K562 (cell line): ENCODE data around the gene OTULIN. TPM values are rescaled to one million over a fixed set of nuclear protein-coding genes. Genes with fewer than 3 reads are reported as not detected.
A peak's percentile ranks its signal among the peaks of the same experiment; 100 is the strongest.

Experiments used
- CTBP1 ChIP-seq: fragments of 450-650 bp; IDR thresholded peaks from 2 replicates; pipeline ENCODE4 v1.6.1; 2016; ENCODE audit warnings: borderline replicate concordance
- ELF1 ChIP-seq: fragments of 200-800 bp; sonication (Bioruptor generic); IDR thresholded peaks from 2 replicates; pipeline ENCODE4 v1.6.1; 2016; ENCODE audit warnings: missing genetic modification characterization, missing compliant biosample characterization
- GATAD2B ChIP-seq: fragments of 450-650 bp; IDR thresholded peaks from 2 replicates; pipeline ENCODE4 v1.6.1; 2017; ENCODE audit warnings: mild to moderate bottlenecking, borderline replicate concordance
- PRMT5 ChIP-seq: sonication (generic); formaldehyde crosslinking; IDR thresholded peaks from 2 replicates; pipeline ENCODE4 v1.5.0; 2020; ENCODE audit warnings: missing genetic modification reagents
- RB1 ChIP-seq: fragments of 450-650 bp; IDR thresholded peaks from 2 replicates; pipeline ENCODE4 v1.6.1; 2017; ENCODE audit warnings: low read depth, mild to moderate bottlenecking
- RBM25 ChIP-seq: fragments of 200-400 bp; formaldehyde crosslinking; IDR thresholded peaks from 2 replicates; pipeline ENCODE4 v1.6.1; 2018; ENCODE audit warnings: low read length, low read depth, moderate library complexity; ENCODE audit not compliant: severe bottlenecking
- RFX5 ChIP-seq: IDR thresholded peaks from 2 replicates; pipeline ENCODE4 v1.6.1; 2011; ENCODE audit warnings: low read depth, mild to moderate bottlenecking, improper control_type of control experiment, low read length
- ZNF3 ChIP-seq: fragments of 250-450 bp; sonication (Bioruptor Pico); IDR thresholded peaks from 2 replicates; pipeline ENCODE4 v1.5.0; 2021; ENCODE audit warnings: mild to moderate bottlenecking, moderate library complexity
- polyA plus RNA-seq, 8 experiments: library from polyadenylated mRNA; depleted of rRNA in 4 of 8; stranded (reverse) in 5 of 8; unstranded in 3 of 8; fragments of >200 nt; fragmentation: Nextera tagmentation in 2 of 8; fragmentation: Illumina TruSeq in 1 of 8; extraction: Ambion mirVana in 2 of 8; extraction: Trizol in 1 of 8; gene quantifications; 2 replicates each; pipeline versions ENCODE4 v1.2.1 to v1.2.3, GENCODE V29; 2011 to 2014; ENCODE audit warnings: inconsistent platforms in 1 of 8, missing spikeins in 1 of 8
- total RNA-seq, 7 experiments: library from RNA; depleted of rRNA in 6 of 7; stranded (reverse); fragments of >200 nt in 6 of 7; fragmentation: Illumina TruSeq in 2 of 7; extraction: Trizol in 2 of 7; gene quantifications; 2 replicates each; pipeline versions ENCODE4 v1.2.1 to v1.2.3, GENCODE V29; 2011 to 2021; ENCODE audit warnings: low replicate concordance in 1 of 7
- TF ChIP-seq, protein P1 (sequence below): IDR thresholded peaks from 2 replicates; pipeline ENCODE4 v1.6.1; 2016; ENCODE audit warnings: missing genetic modification characterization, missing compliant biosample characterization
- TF ChIP-seq, protein P2 (sequence below): fragments of 450-650 bp; formaldehyde crosslinking; IDR thresholded peaks from 2 replicates; pipeline ENCODE4 v1.4.0; 2022; ENCODE audit warnings: mild to moderate bottlenecking, moderate library complexity
- TF ChIP-seq, protein P3 (sequence below): fragments of 200-800 bp; sonication (Bioruptor generic); IDR thresholded peaks from 2 replicates; pipeline ENCODE4 v1.6.1; 2017; ENCODE audit warnings: missing genetic modification characterization, missing compliant biosample characterization
- TF ChIP-seq, protein P4 (sequence below): fragments of 450-650 bp; IDR thresholded peaks from 2 replicates; pipeline ENCODE4 v1.6.1; 2016; ENCODE audit warnings: mild to moderate bottlenecking, moderate library complexity

OTULIN gene
- total and polyA plus RNA-seq, 9 of the 15 experiments (the other 6 are each of a cell fraction or from before 2014, with no cell fraction given): 3.3 to 33.6 (median 20.1) TPM

DNA sequence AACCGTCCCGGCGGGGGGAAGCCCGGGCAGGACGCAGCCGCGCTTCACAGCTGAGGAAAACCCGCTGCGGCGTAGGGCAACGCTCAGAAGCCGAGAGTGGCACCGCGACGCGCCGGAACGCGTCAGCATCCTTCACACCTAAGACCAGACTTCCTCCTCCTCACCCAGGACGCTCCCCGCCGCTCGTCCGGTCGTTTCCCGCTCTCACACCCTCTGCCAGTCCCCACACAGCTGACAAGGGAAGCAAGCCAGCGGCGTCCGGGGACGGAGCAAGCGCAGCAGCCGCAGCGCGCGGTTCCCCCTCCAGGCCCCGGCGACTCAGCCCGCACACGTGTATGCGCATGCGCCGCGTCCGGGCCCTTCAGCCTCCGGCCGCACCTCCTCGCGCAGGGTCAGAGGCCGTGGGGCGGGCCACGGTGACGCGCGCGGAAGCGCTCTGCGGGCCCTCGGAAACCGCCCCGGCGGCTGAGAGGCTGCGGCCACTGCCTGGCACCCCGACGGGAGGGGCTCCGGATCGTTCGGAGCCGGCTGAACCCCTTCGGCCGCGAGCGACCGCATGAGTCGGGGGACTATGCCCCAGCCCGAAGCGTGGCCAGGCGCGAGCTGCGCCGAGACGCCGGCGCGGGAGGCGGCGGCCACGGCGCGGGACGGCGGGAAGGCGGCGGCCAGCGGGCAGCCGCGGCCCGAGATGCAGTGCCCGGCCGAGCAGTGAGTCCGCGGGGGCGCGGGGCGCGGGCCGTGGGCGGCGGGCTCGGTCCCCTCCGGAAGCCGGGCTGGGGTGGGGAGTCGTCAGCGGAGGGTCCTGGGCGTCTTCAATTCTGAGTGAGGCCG, at the start of gene OTULIN (continued):
- TF ChIP-seq, protein P1, sequence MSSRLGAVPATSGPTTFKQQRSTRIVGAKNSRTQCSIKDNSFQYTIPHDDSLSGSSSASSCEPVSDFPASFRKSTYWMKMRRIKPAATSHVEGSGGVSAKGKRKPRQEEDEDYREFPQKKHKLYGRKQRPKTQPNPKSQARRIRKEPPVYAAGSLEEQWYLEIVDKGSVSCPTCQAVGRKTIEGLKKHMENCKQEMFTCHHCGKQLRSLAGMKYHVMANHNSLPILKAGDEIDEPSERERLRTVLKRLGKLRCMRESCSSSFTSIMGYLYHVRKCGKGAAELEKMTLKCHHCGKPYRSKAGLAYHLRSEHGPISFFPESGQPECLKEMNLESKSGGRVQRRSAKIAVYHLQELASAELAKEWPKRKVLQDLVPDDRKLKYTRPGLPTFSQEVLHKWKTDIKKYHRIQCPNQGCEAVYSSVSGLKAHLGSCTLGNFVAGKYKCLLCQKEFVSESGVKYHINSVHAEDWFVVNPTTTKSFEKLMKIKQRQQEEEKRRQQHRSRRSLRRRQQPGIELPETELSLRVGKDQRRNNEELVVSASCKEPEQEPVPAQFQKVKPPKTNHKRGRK (tag): no peak
- no peak for TF ChIP-seq RFX5
- TF ChIP-seq, protein P2, sequence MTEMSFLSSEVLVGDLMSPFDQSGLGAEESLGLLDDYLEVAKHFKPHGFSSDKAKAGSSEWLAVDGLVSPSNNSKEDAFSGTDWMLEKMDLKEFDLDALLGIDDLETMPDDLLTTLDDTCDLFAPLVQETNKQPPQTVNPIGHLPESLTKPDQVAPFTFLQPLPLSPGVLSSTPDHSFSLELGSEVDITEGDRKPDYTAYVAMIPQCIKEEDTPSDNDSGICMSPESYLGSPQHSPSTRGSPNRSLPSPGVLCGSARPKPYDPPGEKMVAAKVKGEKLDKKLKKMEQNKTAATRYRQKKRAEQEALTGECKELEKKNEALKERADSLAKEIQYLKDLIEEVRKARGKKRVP (CRISPR knock-in tag): no peak
- no peak for TF ChIP-seq PRMT5 (CRISPR knock-in tag)
- TF ChIP-seq RBM25: no peak
- TF ChIP-seq, protein P3, sequence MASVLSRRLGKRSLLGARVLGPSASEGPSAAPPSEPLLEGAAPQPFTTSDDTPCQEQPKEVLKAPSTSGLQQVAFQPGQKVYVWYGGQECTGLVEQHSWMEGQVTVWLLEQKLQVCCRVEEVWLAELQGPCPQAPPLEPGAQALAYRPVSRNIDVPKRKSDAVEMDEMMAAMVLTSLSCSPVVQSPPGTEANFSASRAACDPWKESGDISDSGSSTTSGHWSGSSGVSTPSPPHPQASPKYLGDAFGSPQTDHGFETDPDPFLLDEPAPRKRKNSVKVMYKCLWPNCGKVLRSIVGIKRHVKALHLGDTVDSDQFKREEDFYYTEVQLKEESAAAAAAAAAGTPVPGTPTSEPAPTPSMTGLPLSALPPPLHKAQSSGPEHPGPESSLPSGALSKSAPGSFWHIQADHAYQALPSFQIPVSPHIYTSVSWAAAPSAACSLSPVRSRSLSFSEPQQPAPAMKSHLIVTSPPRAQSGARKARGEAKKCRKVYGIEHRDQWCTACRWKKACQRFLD: no peak; the same call in 1 of the 2 replicates
- peak; percentile 93 for TF ChIP-seq ELF1 (tag)
- TF ChIP-seq ZNF3: no peak
- TF ChIP-seq, protein P4, sequence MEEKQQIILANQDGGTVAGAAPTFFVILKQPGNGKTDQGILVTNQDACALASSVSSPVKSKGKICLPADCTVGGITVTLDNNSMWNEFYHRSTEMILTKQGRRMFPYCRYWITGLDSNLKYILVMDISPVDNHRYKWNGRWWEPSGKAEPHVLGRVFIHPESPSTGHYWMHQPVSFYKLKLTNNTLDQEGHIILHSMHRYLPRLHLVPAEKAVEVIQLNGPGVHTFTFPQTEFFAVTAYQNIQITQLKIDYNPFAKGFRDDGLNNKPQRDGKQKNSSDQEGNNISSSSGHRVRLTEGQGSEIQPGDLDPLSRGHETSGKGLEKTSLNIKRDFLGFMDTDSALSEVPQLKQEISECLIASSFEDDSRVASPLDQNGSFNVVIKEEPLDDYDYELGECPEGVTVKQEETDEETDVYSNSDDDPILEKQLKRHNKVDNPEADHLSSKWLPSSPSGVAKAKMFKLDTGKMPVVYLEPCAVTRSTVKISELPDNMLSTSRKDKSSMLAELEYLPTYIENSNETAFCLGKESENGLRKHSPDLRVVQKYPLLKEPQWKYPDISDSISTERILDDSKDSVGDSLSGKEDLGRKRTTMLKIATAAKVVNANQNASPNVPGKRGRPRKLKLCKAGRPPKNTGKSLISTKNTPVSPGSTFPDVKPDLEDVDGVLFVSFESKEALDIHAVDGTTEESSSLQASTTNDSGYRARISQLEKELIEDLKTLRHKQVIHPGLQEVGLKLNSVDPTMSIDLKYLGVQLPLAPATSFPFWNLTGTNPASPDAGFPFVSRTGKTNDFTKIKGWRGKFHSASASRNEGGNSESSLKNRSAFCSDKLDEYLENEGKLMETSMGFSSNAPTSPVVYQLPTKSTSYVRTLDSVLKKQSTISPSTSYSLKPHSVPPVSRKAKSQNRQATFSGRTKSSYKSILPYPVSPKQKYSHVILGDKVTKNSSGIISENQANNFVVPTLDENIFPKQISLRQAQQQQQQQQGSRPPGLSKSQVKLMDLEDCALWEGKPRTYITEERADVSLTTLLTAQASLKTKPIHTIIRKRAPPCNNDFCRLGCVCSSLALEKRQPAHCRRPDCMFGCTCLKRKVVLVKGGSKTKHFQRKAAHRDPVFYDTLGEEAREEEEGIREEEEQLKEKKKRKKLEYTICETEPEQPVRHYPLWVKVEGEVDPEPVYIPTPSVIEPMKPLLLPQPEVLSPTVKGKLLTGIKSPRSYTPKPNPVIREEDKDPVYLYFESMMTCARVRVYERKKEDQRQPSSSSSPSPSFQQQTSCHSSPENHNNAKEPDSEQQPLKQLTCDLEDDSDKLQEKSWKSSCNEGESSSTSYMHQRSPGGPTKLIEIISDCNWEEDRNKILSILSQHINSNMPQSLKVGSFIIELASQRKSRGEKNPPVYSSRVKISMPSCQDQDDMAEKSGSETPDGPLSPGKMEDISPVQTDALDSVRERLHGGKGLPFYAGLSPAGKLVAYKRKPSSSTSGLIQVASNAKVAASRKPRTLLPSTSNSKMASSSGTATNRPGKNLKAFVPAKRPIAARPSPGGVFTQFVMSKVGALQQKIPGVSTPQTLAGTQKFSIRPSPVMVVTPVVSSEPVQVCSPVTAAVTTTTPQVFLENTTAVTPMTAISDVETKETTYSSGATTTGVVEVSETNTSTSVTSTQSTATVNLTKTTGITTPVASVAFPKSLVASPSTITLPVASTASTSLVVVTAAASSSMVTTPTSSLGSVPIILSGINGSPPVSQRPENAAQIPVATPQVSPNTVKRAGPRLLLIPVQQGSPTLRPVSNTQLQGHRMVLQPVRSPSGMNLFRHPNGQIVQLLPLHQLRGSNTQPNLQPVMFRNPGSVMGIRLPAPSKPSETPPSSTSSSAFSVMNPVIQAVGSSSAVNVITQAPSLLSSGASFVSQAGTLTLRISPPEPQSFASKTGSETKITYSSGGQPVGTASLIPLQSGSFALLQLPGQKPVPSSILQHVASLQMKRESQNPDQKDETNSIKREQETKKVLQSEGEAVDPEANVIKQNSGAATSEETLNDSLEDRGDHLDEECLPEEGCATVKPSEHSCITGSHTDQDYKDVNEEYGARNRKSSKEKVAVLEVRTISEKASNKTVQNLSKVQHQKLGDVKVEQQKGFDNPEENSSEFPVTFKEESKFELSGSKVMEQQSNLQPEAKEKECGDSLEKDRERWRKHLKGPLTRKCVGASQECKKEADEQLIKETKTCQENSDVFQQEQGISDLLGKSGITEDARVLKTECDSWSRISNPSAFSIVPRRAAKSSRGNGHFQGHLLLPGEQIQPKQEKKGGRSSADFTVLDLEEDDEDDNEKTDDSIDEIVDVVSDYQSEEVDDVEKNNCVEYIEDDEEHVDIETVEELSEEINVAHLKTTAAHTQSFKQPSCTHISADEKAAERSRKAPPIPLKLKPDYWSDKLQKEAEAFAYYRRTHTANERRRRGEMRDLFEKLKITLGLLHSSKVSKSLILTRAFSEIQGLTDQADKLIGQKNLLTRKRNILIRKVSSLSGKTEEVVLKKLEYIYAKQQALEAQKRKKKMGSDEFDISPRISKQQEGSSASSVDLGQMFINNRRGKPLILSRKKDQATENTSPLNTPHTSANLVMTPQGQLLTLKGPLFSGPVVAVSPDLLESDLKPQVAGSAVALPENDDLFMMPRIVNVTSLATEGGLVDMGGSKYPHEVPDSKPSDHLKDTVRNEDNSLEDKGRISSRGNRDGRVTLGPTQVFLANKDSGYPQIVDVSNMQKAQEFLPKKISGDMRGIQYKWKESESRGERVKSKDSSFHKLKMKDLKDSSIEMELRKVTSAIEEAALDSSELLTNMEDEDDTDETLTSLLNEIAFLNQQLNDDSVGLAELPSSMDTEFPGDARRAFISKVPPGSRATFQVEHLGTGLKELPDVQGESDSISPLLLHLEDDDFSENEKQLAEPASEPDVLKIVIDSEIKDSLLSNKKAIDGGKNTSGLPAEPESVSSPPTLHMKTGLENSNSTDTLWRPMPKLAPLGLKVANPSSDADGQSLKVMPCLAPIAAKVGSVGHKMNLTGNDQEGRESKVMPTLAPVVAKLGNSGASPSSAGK: peak; percentile 98
- TF ChIP-seq GATAD2B: peak; percentile 92
- TF ChIP-seq RB1: peak; percentile 88
- peak; percentile 89 for TF ChIP-seq CTBP1
